HG02870 (cell line): Measurements from ENCODE around the gene NEMF.
"Not testable (repeated sequence)": the region's sequence is repeated elsewhere in the genome, so short reads cannot be mapped to it uniquely, and the experiment has no call there.

Source experiments
- ATAC-seq: cut with Tn5 transposase; IDR thresholded peaks from one replicate; pipeline ENCODE4 v1.9.1; 2021; ENCODE audit warnings: mild to moderate bottlenecking, moderate library complexity; ENCODE audit not compliant: unreplicated experiment

The NEMF gene

GRCh38 chr14:49766839-49767238, 85.7 kb downstream of the NEMF start:
- no peak for ATAC-seq

DNA sequence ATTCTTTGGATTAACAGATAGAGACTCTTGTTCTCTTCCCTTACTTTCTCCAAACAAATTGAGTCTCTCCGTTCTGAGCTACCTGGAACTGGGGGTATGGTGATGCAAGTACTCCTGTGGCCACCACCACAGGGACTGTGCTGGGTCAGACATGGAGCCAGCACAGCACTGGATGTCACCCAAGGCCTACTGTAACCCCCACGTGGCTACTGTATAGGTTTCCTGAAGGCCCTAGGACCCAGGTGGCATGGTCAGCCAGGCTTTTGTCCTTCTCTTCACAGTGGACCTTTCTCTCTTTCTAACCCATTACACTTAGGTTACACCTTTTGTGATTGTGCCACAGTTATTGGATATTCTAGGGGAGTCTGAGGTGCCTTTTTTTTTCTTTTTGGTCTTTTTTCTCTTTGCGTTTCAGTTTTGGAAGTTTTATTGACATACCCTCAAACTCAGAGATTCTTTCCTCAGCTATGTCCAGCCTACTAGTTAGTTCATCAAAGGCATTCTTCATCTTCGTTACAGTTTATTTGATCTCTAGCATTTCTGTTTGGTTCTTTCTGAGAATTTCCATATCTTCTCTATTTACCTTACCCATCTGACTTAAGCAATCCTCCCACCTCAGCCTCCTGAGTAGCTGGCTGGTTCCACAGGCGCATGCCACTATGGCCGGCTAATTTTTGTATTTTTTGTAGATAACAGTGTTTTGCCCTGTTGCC, 90.6 kb downstream of the NEMF start:
- no peak for ATAC-seq

DNA sequence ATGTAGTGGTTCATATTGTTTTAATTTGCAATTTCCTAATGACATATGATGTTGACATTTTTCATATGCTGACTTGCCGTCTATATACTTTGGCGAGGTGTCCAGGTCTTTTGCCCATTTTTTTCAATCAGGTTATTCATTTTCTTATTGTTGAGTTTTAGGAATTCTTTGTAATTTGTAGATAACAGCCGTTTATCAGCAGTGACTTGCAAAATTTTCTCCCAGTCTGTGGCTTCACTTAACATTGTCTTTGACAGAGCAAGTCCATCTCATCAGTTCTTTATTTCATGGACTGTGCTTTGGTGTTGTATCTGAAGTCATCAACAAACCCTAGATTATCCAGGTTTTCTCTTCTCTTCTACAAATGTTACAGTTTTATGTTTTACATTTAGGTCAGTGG, 97.2 kb downstream of the NEMF start:
- ATAC-seq = no peak

DNA sequence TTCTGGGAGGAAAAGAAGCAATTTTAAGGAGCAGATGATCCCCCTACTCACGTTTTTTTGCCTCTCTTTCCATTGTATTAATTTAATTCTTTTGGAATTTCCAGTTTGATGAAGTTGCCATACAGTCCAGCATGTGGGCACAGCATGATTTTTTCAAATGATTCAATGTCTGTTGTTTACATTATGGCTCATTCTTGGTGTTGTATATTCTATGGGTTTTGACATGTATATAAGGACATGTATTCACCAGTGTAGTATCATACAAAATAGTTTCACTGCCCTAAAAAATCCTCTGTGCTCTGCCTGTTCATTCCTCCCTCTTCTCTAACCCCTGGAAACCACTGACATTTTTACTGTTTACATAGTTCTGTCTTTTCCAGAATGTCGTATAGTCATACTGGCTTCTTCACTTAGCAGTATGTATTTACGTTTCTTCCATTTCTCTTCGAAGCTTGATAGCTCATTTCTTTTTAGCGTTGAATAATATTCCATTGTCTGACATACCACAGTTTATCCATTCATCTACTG, 98.0 kb downstream of the NEMF start:
- no peak for ATAC-seq

DNA sequence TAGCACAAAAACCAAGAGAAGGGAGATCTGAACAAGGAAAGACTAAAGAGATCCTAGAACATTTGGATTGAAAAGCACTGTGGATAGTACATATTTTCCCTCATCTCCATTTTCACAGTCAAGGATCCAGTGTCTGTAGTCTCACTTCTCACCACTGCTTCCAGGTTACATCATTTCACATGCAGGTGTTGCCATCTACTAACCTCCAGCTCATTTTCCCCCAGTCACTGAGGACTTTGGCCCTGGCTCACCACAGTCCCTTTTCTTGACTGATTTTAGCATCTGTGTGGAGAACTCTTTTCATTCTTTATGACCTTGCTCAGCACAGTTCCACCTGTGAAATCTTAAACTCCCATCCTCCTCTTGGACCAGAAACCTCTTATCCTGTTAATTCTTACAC, 106.1 kb downstream of the NEMF start:
- ATAC-seq = not testable (repeated sequence)

DNA sequence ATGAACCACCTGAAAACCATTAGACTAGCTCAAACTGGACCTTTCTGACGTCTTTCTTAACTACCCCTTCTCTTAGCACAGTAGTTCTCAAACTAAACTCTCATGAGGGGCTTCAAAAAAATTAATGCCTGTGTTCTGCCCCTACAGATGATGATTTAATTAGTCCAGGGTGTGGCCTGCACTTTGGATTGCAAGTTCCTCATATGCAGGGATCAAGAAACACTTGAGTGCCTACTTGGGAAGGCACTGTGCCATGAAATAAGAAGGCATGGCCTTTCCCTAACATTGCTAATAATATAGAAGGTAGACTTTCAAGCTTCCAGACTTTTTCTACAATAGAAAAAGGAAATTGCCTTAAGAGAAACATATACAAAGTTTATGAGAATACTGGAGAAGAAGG, 107.4 kb downstream of the NEMF start:
- ATAC-seq = no peak

DNA sequence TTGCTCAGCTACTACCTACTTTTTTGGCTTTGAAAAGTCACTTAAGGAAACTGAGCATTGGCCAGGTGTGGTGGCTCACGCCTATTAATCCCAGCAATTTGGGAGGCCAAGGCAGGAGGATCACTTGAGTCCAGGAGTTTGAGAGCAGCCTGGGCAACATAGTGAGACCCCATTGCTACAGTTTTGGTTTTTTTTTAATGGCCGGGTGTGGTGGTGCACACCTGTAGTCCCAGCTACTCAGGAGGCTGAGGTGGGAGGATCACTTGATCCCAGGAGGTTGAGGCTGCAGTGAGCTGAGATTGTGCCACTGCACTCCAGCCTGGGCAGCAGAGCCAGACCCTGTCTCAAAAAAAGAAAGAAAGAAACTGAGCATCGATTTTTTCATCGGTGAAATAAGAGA, 116.9 kb downstream of the NEMF start:
- not testable (repeated sequence) for ATAC-seq

GRCh38 chr14:49733836-49734235, 118.8 kb downstream of the NEMF start:
- no peak for ATAC-seq

DNA sequence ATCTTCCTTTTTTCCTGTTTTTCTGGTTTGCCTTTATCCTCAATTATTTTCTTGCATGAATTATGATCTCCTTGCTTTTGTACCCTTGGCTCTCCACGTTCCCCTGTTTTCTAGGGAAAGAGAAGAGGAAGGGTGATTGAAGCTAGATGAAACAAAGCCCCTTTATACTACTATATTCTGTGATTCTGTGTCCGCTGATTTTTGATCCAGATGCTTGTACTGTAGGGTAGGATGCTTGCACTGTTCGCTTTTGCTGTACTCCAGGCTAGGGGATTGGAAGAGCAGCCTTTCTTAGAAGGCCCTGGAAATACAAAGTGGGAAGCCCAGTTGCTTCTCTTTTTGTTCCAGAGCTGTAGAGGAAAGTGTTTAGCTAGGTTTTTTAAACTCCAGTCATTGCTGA, 119.7 kb downstream of the NEMF start:
- ATAC-seq = no peak
